ENCODE data around the gene PREX1.
"Not testable (repeated sequence)": the region's sequence is repeated elsewhere in the genome, so short reads cannot be mapped to it uniquely, and the experiment has no call there.

PREX1 gene

DNA sequence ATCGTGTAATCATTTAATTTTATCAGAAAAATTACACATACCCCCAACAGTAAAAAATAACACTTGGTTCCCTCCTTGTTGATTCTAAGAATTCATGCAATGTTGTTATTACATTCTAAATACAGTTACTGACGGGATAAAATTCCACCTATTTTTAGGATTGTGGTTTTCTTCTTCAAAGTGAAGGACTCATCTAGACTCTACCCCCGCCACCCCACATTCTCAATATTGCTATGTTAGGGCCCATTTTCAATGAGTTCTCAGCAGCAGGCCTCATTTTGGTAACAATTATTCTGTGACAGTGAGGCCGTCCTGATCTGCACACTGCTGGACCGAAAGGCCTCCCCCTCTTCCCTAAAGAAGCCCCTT lies 43.5 kb downstream of the PREX1 start:
- Mint-ChIP-seq H3K27me3 (ENCODE audit: low read depth) (peaks cover 7% of the 10 kb centered on the region), H3K27ac (no peak overlapping the region), H3K36me3 (ENCODE audit: low read depth) (peaks cover 10% of the 10 kb centered on the region), H3K4me3 (no peak overlapping the region), H3K4me1 (ENCODE audit: low read depth) (peaks cover 35% of the 10 kb centered on the region), H3K9me3 (peaks cover 5% of the 10 kb centered on the region)
- peak; percentile 57 for DNase-seq (ENCODE audit: low spot score)

DNA sequence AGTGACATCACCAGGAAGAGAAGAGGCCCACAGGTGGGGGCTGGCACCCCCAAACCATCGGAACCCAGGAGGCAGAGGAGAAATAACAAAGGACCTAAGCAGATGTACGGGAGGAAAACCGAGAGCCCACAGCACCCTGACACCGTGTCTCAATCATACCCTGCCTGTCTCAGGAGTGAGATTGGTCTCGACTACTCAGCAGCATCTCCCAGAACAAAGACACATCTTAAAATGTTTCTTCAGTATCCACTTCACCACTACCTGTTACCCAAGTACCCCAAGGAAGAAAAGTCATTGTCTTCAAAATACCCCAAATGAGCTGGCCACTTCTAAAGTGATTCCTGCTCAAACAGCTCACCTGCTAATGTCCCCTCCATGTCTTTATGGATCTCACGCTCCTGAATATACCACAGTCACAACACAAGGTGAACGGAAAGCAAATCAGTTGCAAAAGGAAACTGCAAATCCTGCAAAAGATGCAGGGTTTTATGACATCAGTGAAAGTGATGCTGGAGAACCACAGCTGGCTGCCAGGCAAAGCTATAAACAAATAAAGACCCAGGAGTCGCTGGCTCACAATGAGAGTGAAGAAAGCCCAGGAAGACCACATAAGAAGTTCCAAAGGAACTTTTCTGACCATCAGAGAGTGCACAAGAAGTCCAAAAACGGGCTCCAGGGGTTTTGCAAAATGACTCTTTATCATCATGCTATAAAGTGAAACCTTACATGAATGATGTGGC lies 44.1 kb downstream of the PREX1 start:
- H3K36me3 Mint-ChIP-seq (ENCODE audit: low read depth) = peaks cover 10% of the 10 kb centered on the region
- H3K9me3 Mint-ChIP-seq = peaks cover 5% of the 10 kb centered on the region
- H3K27me3 Mint-ChIP-seq (ENCODE audit: low read depth) = peaks cover 7% of the 10 kb centered on the region
- DNase-seq (ENCODE audit: low spot score) = peak; percentile 73
- H3K4me1 Mint-ChIP-seq (ENCODE audit: low read depth) = peaks cover 30% of the 10 kb centered on the region
- no peak overlapping the region for H3K27ac Mint-ChIP-seq
- H3K4me3 Mint-ChIP-seq = no peak overlapping the region

DNA sequence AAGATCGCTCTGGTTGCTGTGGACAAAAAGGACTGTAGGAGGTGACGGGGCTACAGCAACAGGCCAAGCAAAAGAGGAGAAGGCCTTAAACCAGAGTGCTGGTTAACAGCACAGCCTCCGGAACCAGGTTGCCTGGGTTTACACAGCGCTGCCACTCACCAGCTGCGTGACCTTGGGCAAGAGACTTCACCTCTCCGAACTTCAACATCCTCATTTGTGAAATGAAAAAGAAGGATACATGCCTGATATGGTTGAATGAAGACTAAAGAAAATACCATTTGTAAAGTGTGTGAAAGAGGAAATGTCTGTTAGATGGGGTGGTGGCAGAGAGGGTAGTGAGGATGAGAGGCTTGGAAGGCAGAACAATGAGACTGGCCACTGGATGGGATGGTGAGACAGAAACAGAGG lies 44.9 kb downstream of the PREX1 start:
- peaks cover 23% of the 10 kb centered on the region for H3K4me1 Mint-ChIP-seq (ENCODE audit: low read depth)

DNA sequence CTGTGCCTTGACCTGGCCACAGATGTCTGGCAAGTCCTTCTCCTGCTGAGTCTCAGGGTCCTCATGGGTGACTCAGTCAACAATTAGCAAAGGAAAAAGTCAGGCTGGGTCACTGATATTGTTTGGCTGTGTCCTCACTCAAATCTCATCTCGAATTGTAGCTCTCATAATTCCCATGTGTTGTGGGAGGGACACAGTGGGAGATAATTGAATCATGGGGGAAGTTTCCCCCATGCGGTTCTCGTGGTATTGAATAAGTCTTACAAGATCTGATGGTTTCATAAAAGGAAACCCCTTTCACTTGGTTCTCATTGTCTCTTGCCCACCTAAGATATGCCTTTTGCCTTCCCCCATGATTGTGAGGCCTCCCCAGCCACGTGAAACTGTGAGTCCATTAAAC lies 45.7 kb downstream of the PREX1 start:
- H3K27ac Mint-ChIP-seq = no peak overlapping the region
- no peak for DNase-seq (ENCODE audit: low spot score)
- H3K27me3 Mint-ChIP-seq (ENCODE audit: low read depth) = peaks cover 3% of the 10 kb centered on the region
- H3K9me3 Mint-ChIP-seq = peaks cover 5% of the 10 kb centered on the region
- H3K4me3 Mint-ChIP-seq = no peak overlapping the region
- H3K4me1 Mint-ChIP-seq (ENCODE audit: low read depth) = peaks cover 18% of the 10 kb centered on the region
- peaks cover 13% of the 10 kb centered on the region for H3K36me3 Mint-ChIP-seq (ENCODE audit: low read depth)

More for the DNA sequence above, 44.9 kb downstream of the PREX1 start:
- Mint-ChIP-seq H3K9me3 (peaks cover 5% of the 10 kb centered on the region), H3K27ac (no peak overlapping the region), H3K36me3 (ENCODE audit: low read depth) (peaks cover 10% of the 10 kb centered on the region), H3K4me3 (no peak overlapping the region), H3K27me3 (ENCODE audit: low read depth) (peaks cover 3% of the 10 kb centered on the region)
- no peak for DNase-seq (ENCODE audit: low spot score)

DNA sequence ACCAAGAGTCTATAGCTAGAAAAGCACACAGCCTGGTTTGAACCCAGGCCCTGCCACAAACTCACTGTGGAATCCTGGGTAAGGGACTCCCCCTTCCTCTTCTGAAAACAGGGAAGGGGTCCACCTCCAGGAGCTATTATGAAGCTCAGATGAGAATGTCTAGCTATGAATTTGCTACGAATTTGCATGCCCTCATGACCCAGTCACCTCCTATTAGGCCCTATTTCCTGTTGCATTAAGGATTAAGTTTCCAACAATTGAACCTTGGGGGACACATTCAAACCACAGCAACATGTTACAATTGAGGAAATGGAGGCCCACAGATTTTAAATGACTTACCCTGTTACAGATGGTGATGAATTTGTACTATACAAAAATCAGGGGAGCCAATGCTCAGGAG lies 46.2 kb downstream of the PREX1 start:
- no peak for DNase-seq (ENCODE audit: low spot score)
- Mint-ChIP-seq H3K4me1 (ENCODE audit: low read depth) (peaks cover 18% of the 10 kb centered on the region), H3K36me3 (ENCODE audit: low read depth) (peaks cover 13% of the 10 kb centered on the region), H3K4me3 (no peak overlapping the region), H3K9me3 (peaks cover 5% of the 10 kb centered on the region), H3K27me3 (ENCODE audit: low read depth) (peaks cover 3% of the 10 kb centered on the region), H3K27ac (no peak overlapping the region)

DNA sequence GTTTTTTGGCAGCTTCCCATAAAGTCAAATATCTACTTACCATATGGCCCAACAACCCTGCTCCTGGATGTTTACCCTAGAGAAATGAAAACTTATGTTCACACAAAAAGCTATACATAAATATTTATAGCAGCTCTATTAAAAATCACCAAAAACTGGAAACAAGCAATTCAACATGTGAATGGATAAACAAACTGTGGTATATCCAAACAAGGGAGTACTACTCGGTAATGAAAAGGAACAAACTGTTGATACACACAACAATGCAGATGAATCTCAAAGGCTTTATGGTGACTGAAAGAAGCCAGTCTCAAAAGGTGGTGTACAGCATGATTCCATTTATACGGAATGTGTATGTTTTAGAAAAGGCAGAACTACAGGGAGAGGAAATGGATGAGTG lies 48.4 kb downstream of the PREX1 start:
- Mint-ChIP-seq H3K27ac (no peak overlapping the region), H3K4me1 (ENCODE audit: low read depth) (peaks cover 17% of the 10 kb centered on the region), H3K4me3 (no peak overlapping the region), H3K27me3 (ENCODE audit: low read depth) (peaks cover 3% of the 10 kb centered on the region), H3K36me3 (ENCODE audit: low read depth) (peaks cover 16% of the 10 kb centered on the region), H3K9me3 (peaks cover 15% of the 10 kb centered on the region)
- no peak for DNase-seq (ENCODE audit: low spot score)

DNA sequence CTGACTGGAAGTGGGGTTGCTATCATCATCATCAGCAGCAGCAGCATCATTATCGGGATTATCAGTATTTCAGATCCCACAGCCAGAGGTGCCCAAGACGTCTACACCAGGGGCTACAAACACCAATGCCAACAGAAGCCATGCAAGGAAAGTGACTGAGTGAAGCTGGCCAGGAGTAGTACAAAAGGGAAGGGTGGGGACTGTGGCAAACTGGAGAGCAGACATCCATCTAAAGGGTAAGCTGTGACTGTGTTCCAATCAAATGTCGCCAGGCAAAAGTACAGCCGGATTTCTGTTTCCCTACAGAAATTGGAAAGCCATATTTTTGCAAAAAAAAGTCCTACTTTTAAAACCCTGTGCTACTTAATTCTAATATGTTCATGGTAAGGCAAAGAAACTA lies 50.0 kb downstream of the PREX1 start:
- no peak overlapping the region for H3K4me3 Mint-ChIP-seq
- peaks cover 23% of the 10 kb centered on the region for H3K36me3 Mint-ChIP-seq (ENCODE audit: low read depth)
- H3K9me3 Mint-ChIP-seq = peaks cover 15% of the 10 kb centered on the region
- peaks cover 28% of the 10 kb centered on the region for H3K4me1 Mint-ChIP-seq (ENCODE audit: low read depth)
- no peak for DNase-seq (ENCODE audit: low spot score)
- H3K27me3 Mint-ChIP-seq (ENCODE audit: low read depth) = peaks cover 5% of the 10 kb centered on the region
- H3K27ac Mint-ChIP-seq = no peak overlapping the region

DNA sequence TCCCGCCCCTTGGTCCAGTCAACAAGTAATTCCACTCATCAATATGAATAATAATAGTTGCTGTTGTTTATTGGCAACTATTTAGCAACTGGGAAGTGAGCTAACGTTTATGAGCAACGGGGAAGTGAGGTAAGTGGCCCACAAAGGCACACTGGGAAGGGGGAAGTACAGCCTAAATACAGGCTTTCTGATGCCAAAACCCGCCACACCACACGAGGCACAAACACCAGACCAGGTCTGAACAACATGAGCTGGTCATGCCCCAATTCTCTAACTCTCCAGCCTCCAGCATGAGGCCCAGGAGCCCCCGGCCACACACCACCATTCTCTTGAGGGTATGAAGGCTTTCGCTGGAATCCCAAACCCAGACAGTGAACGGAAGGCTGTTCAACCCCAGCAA lies 50.8 kb downstream of the PREX1 start:
- Mint-ChIP-seq H3K9me3 (peaks cover 15% of the 10 kb centered on the region), H3K4me1 (ENCODE audit: low read depth) (peaks cover 33% of the 10 kb centered on the region), H3K27me3 (ENCODE audit: low read depth) (peaks cover 5% of the 10 kb centered on the region), H3K36me3 (ENCODE audit: low read depth) (peaks cover 25% of the 10 kb centered on the region), H3K27ac (no peak overlapping the region), H3K4me3 (no peak overlapping the region)
- no peak for DNase-seq (ENCODE audit: low spot score)

DNA sequence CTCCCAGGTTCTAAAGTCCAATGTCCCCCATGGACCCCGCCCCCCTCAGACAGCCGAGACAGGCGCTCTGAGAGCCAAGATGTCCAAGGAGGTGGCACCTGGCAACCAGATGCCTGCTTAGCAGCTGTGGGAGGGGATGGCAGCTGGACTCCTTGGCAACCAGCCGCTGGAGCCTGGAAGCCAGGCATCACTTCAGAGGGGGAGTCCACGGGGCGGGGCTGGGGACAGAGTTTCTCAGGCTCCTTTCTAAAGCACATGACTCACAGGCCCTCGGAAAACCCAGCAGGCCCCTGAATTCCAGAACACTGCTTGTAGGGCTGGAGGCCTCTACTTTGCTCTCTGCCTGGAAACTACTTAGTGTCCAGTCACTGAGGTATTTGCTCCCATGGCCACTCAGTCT lies 51.5 kb downstream of the PREX1 start:
- Mint-ChIP-seq H3K4me1 (ENCODE audit: low read depth) (peaks cover 29% of the 10 kb centered on the region), H3K4me3 (no peak overlapping the region), H3K9me3 (peaks cover 15% of the 10 kb centered on the region), H3K27ac (no peak overlapping the region), H3K36me3 (ENCODE audit: low read depth) (peaks cover 25% of the 10 kb centered on the region), H3K27me3 (ENCODE audit: low read depth) (peaks cover 5% of the 10 kb centered on the region)
- no peak for DNase-seq (ENCODE audit: low spot score)

DNA sequence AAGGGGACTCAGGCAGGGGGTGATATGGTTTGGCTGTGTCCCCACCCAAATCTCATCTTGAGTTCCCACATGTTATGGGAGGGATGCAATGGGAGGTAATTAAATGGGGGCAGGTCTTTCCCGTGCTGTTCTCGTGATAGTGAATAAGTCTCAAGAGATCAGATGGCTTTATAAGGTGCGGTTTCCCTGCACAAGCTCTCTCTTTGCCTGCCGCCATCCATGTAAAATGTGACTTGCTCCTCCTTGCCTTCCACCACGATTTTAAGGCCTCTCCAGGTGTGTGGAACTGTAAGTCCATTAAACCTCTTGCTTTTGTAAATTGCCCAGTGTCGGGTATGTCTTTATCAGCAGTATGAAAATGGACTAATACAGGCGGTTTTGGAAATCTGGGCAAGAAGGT lies 52.3 kb downstream of the PREX1 start:
- peaks cover 15% of the 10 kb centered on the region for H3K9me3 Mint-ChIP-seq
- H3K36me3 Mint-ChIP-seq (ENCODE audit: low read depth) = peaks cover 23% of the 10 kb centered on the region
- H3K4me1 Mint-ChIP-seq (ENCODE audit: low read depth) = peaks cover 24% of the 10 kb centered on the region
- not testable (repeated sequence) for H3K27me3 Mint-ChIP-seq (ENCODE audit: low read depth); H3K27ac Mint-ChIP-seq; H3K4me3 Mint-ChIP-seq; DNase-seq (ENCODE audit: low spot score)

DNA sequence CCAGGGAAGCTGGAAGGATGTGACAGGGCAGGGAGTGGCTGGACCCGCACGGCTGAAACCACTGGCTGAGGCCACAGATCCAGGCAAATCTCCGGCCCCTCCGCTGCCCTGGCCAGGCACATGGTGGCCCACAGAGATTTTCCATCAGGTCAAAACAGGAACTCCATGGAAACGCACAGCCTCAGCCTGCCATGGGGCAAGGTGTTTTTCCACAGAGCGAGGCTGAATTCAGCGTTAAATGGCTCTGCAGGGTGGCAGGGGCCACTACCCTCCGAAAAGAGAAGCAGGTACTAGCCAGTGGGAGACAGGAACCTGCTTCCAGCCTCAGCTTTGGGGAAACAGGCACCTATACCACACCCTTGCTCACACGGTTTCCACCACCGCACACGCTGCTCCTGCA lies 53.1 kb downstream of the PREX1 start:
- peaks cover 26% of the 10 kb centered on the region for H3K4me1 Mint-ChIP-seq (ENCODE audit: low read depth)
- peaks cover 5% of the 10 kb centered on the region for H3K27me3 Mint-ChIP-seq (ENCODE audit: low read depth)
- H3K36me3 Mint-ChIP-seq (ENCODE audit: low read depth) = peaks cover 21% of the 10 kb centered on the region
- no peak overlapping the region for H3K27ac Mint-ChIP-seq
- peaks cover 14% of the 10 kb centered on the region for H3K9me3 Mint-ChIP-seq
- DNase-seq (ENCODE audit: low spot score) = no peak
- H3K4me3 Mint-ChIP-seq = no peak overlapping the region

DNA sequence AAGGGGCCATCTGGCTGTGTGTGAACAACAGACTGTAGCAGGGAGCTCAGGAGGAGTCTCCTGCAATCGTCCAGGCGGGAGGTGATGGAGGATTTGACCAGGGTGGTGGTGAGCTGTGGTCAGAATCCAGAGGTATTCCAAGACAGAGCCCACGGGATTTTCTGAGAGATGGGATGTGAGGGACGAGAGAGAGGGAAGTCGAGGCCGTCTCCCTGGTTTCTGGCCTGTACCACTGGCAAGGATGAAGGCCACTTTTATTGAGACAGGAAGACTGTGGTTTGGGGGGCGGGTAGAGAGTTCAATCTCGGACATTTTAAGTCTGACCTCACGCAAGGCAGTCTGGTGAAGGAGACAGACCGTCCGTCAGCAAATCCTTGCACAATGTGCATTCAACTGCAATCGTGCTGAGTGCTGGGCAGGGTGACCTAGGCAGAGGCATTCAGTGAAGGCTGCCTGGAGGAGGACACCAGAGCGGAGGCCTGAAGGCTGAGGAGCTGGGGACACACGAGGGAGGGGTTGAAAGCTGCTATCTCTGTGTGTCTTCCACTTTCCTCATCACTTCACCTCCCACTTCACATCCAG lies 53.9 kb downstream of the PREX1 start:
- Mint-ChIP-seq H3K9me3 (peaks cover 10% of the 10 kb centered on the region), H3K4me1 (ENCODE audit: low read depth) (peaks cover 29% of the 10 kb centered on the region), H3K27me3 (ENCODE audit: low read depth) (peaks cover 2% of the 10 kb centered on the region), H3K27ac (no peak overlapping the region), H3K4me3 (no peak overlapping the region), H3K36me3 (ENCODE audit: low read depth) (peaks cover 20% of the 10 kb centered on the region)
- DNase-seq (ENCODE audit: low spot score) = no peak

DNA sequence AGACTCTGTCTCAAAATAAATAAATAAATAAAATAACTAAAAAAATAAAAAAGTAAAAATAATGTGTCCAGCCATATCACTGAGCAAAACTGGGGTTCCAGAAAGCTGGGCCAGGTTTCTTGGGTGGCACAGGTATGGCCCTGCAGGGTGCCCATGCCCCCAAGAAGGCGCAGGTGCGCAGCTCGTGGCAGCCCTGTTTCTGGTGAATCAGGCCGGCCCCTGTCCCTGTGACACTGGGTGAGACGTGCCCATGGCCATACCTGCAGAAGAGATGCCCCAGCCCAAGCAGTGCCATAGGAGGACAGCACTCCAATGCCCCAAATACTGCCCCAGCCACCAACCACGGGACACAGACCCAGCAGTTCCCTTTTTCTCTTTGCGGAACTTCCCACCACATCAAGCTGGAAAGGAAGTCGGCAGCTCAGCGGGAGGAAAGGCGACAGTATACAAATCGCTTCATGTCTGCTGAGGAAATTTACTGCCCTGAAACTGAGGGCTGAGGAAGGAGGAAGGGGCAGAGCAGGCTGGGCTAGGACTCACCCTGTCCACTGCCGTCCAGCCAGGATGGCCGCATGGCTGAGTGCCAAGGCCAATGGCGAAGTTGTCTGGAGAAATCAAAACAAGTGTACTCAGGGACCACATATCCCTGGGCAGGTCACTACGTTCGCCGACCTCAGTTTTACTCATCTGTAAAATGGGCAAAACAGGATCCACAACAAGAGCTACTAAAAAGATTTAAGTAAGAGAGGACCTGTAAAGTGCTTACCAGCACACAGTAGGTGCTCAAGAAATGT lies 55.4 kb downstream of the PREX1 start:
- Mint-ChIP-seq H3K27me3 (ENCODE audit: low read depth) (peaks cover 2% of the 10 kb centered on the region), H3K36me3 (ENCODE audit: low read depth) (peaks cover 24% of the 10 kb centered on the region), H3K27ac (no peak overlapping the region), H3K4me3 (no peak overlapping the region), H3K4me1 (ENCODE audit: low read depth) (peaks cover 39% of the 10 kb centered on the region), H3K9me3 (peaks cover 10% of the 10 kb centered on the region)
- DNase-seq (ENCODE audit: low spot score) = no peak

DNA sequence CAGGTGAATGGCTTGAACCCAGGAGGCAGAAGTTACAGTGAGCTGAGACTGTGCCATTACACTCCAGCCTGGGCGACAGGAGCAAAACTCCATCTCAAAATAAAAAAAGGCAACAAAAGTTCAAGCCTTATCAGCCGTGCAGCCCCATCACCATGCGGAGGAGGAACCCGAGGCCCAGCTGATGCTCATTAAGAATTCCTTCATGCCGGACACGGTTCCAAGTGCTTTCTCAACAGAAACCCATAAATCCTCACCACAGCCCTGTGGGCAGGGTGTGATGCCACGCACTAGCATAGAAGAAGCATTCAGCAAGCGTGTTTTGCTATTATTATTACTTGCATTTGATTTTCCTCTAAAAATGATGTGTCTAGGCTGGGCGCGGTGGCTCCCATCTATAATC lies 56.3 kb downstream of the PREX1 start:
- Mint-ChIP-seq H3K27ac (no peak overlapping the region), H3K27me3 (ENCODE audit: low read depth) (peaks cover 2% of the 10 kb centered on the region), H3K4me3 (no peak overlapping the region), H3K9me3 (peaks cover 10% of the 10 kb centered on the region), H3K4me1 (ENCODE audit: low read depth) (peaks cover 39% of the 10 kb centered on the region), H3K36me3 (ENCODE audit: low read depth) (peaks cover 24% of the 10 kb centered on the region)
- no peak for DNase-seq (ENCODE audit: low spot score)
